T-cell (primary cell): ENCODE measurements around the gene NSUN3. TPM values are rescaled to one million over a fixed set of nuclear protein-coding genes. Genes with fewer than 3 reads are reported as not detected.

Experiments used
- ATAC-seq, 4 experiments: fragments of 200-7000 bp in 3 of 4; fragments of 150-1000 bp in 1 of 4; cut with Tn5 transposase; replicated peaks in 1 of 4; 1 replicate in 3 of 4; 2 replicates in 1 of 4; pipeline ENCODE4 v1.10.0; 2021; ENCODE audit warnings: moderate library complexity in 3 of 4, mild to moderate bottlenecking in 2 of 4, moderate number of reproducible peaks in 1 of 4
- CTCF ChIA-PET, 2 donors: fragments of 300-600 bp; sonication (Branson Sonifier 250); formaldehyde crosslinking; loops; one replicate each; lab custom pipeline; 2022; ENCODE audit warnings: antibody characterized with exemption in 2 of 2; lab: Charles Lee
- POLR2A ChIA-PET, 2 donors: fragments of 300-600 bp; sonication (Branson Sonifier 250); formaldehyde crosslinking; loops; one replicate each; lab custom pipeline; 2022; ENCODE audit warnings: antibody characterized with exemption in 2 of 2; lab: Charles Lee
- DNase-seq, 35 experiments: peaks; one replicate each; pipeline versions ENCODE4 v3.0.0 to v3.0.0-alpha.2; 2013 to 2023
- H3K27ac ChIP-seq: one replicate; pipeline ENCODE4 v1.5.1; 2013; ENCODE audit warnings: low read length
- H3K27me3 ChIP-seq, 2 experiments: replicated peaks in 1 of 2; 1 replicate in 1 of 2; 2 replicates in 1 of 2; pipeline versions ENCODE4 v1.6.1 to v1.7.0; 2013; ENCODE audit warnings: low read length in 1 of 2, mixed read lengths in 1 of 2; ENCODE audit not compliant: control insufficient read depth in 2 of 2, insufficient read depth in 2 of 2; ENCODE audit errors: extremely low read depth in 1 of 2
- H3K36me3 ChIP-seq, 2 donors: 1 replicate in 1 of 2; 2 replicates in 1 of 2; pipeline versions ENCODE4 v1.6.1 to v1.7.0; 2013; ENCODE audit warnings: low read length in 1 of 2; ENCODE audit not compliant: control insufficient read depth in 2 of 2, insufficient read depth in 1 of 2; ENCODE audit errors: extremely low read depth in 1 of 2
- H3K4me1 ChIP-seq, 2 experiments: 1 replicate in 1 of 2; 2 replicates in 1 of 2; pipeline versions ENCODE4 v1.6.1 to v1.7.0; 2013; ENCODE audit warnings: low read length in 2 of 2, mixed read lengths in 1 of 2; ENCODE audit not compliant: insufficient read depth in 2 of 2, control insufficient read depth in 1 of 2; ENCODE audit errors: extremely low read depth in 1 of 2
- H3K4me3 ChIP-seq, 2 donors: 1 replicate in 1 of 2; 2 replicates in 1 of 2; pipeline versions ENCODE4 v1.5.1 to v1.7.0; 2013; ENCODE audit warnings: mild to moderate bottlenecking in 2 of 2, low read length in 1 of 2, moderate library complexity in 1 of 2; ENCODE audit not compliant: control insufficient read depth in 1 of 2; ENCODE audit errors: extremely low read depth in 1 of 2
- H3K9me3 ChIP-seq: 2 replicates; pipeline ENCODE4 v1.7.0; 2013
- H3K27ac Mint-ChIP-seq, 2 donors: one replicate each; pipeline ENCODE4 v1.8.0; 2020 to 2021; ENCODE audit warnings: mild to moderate bottlenecking in 2 of 2, mixed read lengths in 2 of 2
- H3K27me3 Mint-ChIP-seq, 2 donors: one replicate each; pipeline ENCODE4 v1.8.0; 2021 to 2022; ENCODE audit warnings: mixed read lengths in 2 of 2
- H3K36me3 Mint-ChIP-seq: one replicate; pipeline ENCODE4 v1.8.0; 2021; ENCODE audit warnings: mixed read lengths
- H3K4me1 Mint-ChIP-seq, 3 donors: one replicate each; pipeline ENCODE4 v1.8.0; 2020 to 2022; ENCODE audit warnings: mixed read lengths in 3 of 3, mild to moderate bottlenecking in 1 of 3
- H3K4me3 Mint-ChIP-seq, 3 donors: one replicate each; pipeline ENCODE4 v1.8.0; 2020 to 2022; ENCODE audit warnings: mild to moderate bottlenecking in 3 of 3, mixed read lengths in 3 of 3, moderate library complexity in 3 of 3
- H3K9me3 Mint-ChIP-seq, 3 donors: one replicate each; pipeline ENCODE4 v1.8.0; 2020 to 2022; ENCODE audit warnings: mixed read lengths in 3 of 3
- WGBS: methylation state at CpG from one replicate; pipeline ENCODE4 v1.1.5; 2013; ENCODE audit warnings: missing lambda C conversion rate; ENCODE audit not compliant: insufficient coverage; 5-methylcytosine and 5-hydroxymethylcytosine counted together
- total RNA-seq, 35 experiments: library from RNA in 6 of 35; stranded (reverse) in 6 of 35; fragments of 120-200 nt in 1 of 35; gene quantifications; one replicate each; pipeline versions ENCODE4 v1.2.1 to v1.2.4 and lab custom pipeline; 2013 to 2026

The NSUN3 gene
- total RNA-seq, 5 donors from 2014 or later (not counting 1 experiment from before 2014, with no cell fraction given) = 15.8 to 20.0 (median 18.4) TPM

- Mint-ChIP-seq H3K4me3 (no peak overlapping the region), H3K27me3 (peaks cover 7 to 8% of the 10 kb centered on the region in 2 donors), H3K4me1 (no peaks in the 10 kb centered on the region), H3K9me3 (no peaks in the 10 kb centered on the region), H3K27ac (no peak overlapping the region), H3K36me3 (no peaks in the 10 kb centered on the region)
- H3K36me3 ChIP-seq = no peaks in the 10 kb centered on the region
- no peak overlapping the region for H3K4me3 ChIP-seq
- H3K4me1 ChIP-seq = no peaks in the 10 kb centered on the region
- no peak for DNase-seq
- CTCF ChIA-PET = no interaction called here
- H3K27ac ChIP-seq = no peak overlapping the region
- 86% methylated on average over 3 of the region's 6 CpGs for WGBS
- H3K27me3 ChIP-seq = no peaks in the 10 kb centered on the region
- H3K9me3 ChIP-seq = no peaks in the 10 kb centered on the region
- POLR2A ChIA-PET = no interaction called here
- no peak for ATAC-seq
Observed at GRCh38 chr3:94176988-94177745, 114.3 kb downstream of the NSUN3 start.

Other genes with a start within 250 kb of the NSUN3 start
- gene PROS1, start 89.2 kb upstream of the NSUN3 start, total RNA-seq = under 1 TPM in 3 of 5 donors, not detected in 2; 0.32 to 0.39 (median 0.32) TPM
- 10 to 100 TPM in 1 of 5 donors, 1 to 10 TPM in 4; 6.0 to 11.5 (median 9.2) TPM for gene ARL13B, start 82.9 kb upstream of the NSUN3 start, total RNA-seq
- not detected for gene STX19, start 34.5 kb upstream of the NSUN3 start, total RNA-seq
- 10 to 100 TPM in 1 of 5 donors, 1 to 10 TPM in 4; 3.5 to 11.4 (median 8.6) TPM for gene DHFR2, start 145 bp upstream of the NSUN3 start, total RNA-seq